C4-2B (cell line): ENCODE measurements around the gene MFGE8.

Source experiments
- CTCF ChIP-seq: fragments of 450-650 bp; conservative IDR thresholded peaks from 2 replicates; pipeline ENCODE4 v1.5.1; 2017; ENCODE audit warnings: mild to moderate bottlenecking
- ZFX ChIP-seq: fragments of 450-650 bp; IDR thresholded peaks from 2 replicates; pipeline ENCODE4 v1.6.1; 2017

DNA sequence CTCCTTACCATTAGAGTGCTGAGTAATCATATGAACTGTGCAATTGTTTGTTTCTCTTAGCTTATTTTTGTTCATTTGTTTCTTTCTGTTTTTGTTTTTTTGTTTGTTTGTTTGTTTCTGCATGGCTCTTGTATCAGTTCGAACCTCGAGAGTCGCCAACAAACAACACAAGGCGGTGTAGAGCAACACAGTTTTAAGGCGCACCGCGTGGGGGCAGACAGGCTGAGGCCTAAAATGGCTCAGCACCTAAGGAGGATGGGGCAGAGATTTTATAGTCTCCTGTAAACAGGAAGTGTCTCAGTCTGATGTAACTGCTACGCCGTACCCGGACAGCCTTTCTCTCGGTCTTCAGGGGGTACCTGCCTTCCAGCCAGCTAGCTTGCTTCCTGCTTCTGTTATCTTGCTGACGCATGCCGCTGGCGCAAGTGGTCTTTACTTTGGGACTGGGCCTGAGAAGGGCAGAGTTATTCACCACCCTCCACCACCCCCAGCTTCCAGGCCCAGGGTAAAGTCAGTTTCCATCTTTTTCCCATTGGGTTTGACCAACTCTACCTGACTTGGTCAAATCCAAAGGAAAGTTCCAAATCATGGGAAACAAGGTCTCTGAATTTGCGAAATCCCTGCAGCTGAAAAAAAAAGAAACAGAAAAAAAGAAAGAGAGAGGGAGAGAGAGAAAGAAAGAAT lies 25.8 kb upstream of the MFGE8 start:
- TF ChIP-seq CTCF (no peak), ZFX (no peak)
